GM06990 (cell line): Measurements from ENCODE around the gene COL6A3.
"Not testable (repeated sequence)": the region's sequence is repeated elsewhere in the genome, so short reads cannot be mapped to it uniquely, and the experiment has no call there.

Experiments
- DNase-seq: peaks from one replicate; pipeline ENCODE4 v3.0.0-alpha.2; 2011; ENCODE audit not compliant: insufficient read length; ENCODE audit errors: extremely low read depth
- H3K27me3 ChIP-seq: replicated peaks from 2 replicates; pipeline ENCODE4 v1.6.0; 2011; ENCODE audit warnings: low read length; ENCODE audit not compliant: control insufficient read depth, insufficient read depth
- H3K36me3 ChIP-seq: 2 replicates; pipeline ENCODE4 v1.5.1; 2011; ENCODE audit warnings: low read length; ENCODE audit not compliant: control insufficient read depth, insufficient read depth
- H3K4me3 ChIP-seq: replicated peaks from 2 replicates; pipeline ENCODE4 v1.5.1; 2011; ENCODE audit warnings: low read depth, mild to moderate bottlenecking, control low read depth, low read length
- TF ChIP-seq, protein P1 (sequence below): IDR thresholded peaks from 2 replicates; pipeline ENCODE4 v1.5.1; 2011; ENCODE audit warnings: low read length, control low read depth, mild to moderate bottlenecking, inconsistent platforms; ENCODE audit not compliant: insufficient read depth, poor library complexity, severe bottlenecking

Gene COL6A3

DNA sequence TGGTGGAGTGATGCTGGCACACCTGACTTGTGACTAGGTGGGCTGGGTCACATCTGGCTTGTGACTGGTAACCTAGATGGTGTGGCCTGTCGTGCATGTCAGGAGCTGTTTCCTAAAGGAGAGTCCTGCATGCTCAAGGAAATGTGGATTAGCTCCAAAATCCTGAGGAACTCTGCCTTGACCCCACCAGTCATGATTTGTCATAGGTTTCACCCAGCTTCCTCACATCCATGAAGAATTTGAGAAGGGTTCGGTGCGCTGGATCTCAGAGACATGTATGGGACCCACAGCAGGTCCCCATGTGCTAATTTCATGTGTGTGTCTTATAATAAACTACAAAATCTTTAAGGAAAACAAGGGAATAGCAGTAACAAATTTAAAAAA lies 107.2 kb downstream of the COL6A3 start:
- Histone ChIP-seq H3K27me3 (no peaks in the 10 kb centered on the region; the same call in 1 of the 2 replicates), H3K4me3 (no peak overlapping the region), H3K36me3 (no peaks in the 10 kb centered on the region)
- no peak for DNase-seq
- TF ChIP-seq, protein P1, sequence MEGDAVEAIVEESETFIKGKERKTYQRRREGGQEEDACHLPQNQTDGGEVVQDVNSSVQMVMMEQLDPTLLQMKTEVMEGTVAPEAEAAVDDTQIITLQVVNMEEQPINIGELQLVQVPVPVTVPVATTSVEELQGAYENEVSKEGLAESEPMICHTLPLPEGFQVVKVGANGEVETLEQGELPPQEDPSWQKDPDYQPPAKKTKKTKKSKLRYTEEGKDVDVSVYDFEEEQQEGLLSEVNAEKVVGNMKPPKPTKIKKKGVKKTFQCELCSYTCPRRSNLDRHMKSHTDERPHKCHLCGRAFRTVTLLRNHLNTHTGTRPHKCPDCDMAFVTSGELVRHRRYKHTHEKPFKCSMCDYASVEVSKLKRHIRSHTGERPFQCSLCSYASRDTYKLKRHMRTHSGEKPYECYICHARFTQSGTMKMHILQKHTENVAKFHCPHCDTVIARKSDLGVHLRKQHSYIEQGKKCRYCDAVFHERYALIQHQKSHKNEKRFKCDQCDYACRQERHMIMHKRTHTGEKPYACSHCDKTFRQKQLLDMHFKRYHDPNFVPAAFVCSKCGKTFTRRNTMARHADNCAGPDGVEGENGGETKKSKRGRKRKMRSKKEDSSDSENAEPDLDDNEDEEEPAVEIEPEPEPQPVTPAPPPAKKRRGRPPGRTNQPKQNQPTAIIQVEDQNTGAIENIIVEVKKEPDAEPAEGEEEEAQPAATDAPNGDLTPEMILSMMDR: no peak

DNA sequence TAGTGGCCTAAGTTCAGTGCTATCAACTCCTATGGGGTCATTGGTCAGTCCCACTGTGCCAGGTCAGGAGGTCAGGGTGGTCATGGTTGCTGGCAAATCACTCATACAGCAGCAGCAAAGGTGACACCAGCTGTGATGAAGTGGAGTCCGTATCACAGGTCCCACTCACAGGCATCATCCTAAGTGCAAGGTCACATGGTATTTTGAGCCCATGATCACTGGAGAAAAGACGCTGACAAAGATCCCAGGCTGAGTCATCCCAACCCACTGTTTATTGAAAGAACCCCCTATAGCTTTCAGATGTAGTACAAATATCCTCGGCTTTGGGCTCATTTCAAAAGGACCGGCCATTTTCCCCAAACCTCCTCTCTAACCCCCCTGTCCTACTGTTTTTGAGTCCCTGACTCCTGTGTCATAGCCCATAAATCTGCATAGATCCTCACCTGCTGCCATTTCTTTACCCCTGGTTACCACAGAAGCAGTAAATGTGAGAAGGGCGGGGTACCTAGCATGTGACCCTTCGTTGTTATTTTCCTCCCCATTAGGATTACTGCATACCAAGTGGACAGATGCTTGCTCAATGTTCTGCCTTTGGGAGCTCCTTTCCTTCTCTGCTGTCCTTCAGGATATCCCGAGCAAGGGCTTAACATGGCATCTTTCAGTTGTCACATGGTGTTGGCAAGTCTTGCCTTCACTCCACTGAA lies 107.7 kb downstream of the COL6A3 start:
- Histone ChIP-seq H3K4me3 (no peak overlapping the region), H3K27me3 (no peaks in the 10 kb centered on the region; the same call in 1 of the 2 replicates), H3K36me3 (no peaks in the 10 kb centered on the region)
- DNase-seq: no peak
- TF ChIP-seq, protein P1: no peak

- Histone ChIP-seq H3K36me3 (no peaks in the 10 kb centered on the region), H3K4me3 (no peak overlapping the region), H3K27me3 (no peaks in the 10 kb centered on the region; the same call in 1 of the 2 replicates)
- TF ChIP-seq, protein P1: no peak
- DNase-seq: no peak
Measured at GRCh38 chr2:237305579-237305978, 108.4 kb downstream of the COL6A3 start.

DNA sequence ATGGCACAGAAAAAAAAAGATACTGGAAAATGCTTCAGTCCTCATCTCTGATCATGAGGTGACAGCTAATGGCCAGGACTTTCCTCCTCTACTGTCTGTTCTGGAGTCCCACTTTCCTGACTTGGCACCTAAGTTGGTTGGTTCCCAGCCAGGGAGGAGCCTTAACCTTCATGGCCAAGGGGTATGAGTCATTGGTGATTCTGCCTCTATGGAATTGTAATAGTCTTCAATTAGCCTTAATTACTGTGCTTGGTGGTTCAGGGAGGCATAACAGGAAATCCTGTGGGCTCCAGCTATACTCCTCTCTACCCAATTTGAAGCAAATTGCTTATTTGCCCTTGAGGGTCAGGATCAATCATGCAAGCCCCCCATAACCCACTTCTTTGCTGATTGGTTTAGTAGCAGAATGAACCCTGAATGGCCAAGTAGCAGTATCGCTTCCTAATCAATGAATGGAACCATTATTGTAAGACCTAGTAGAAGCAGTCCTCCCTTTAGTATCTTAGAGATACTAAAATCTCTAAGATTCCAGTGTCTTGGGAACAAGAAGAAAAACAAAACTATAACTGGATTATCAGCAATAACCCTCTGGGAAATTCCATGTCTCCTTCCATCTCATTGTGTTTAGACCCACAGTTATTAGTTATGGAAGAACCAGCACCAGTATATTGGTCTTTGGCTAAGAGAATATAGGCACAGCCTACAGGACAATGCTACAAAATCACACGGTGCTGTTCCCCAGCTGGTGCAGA lies 109.0 kb downstream of the COL6A3 start:
- no peak for DNase-seq
- TF ChIP-seq, protein P1: no peak
- Histone ChIP-seq H3K36me3 (no peaks in the 10 kb centered on the region), H3K27me3 (no peaks in the 10 kb centered on the region), H3K4me3 (no peak overlapping the region)

GRCh38 chr2:237303244-237303643 lies 110.7 kb downstream of the COL6A3 start:
- not testable (repeated sequence) for H3K36me3 ChIP-seq, DNase-seq, H3K4me3 ChIP-seq, H3K27me3 ChIP-seq

GRCh38 chr2:237301595-237301994 lies 112.4 kb downstream of the COL6A3 start:
- no peak overlapping the region for H3K4me3 ChIP-seq
- DNase-seq: no peak

More at GRCh38 chr2:237301595-237301994, 112.4 kb downstream of the COL6A3 start:
- Histone ChIP-seq H3K27me3 (no peaks in the 10 kb centered on the region), H3K36me3 (no peaks in the 10 kb centered on the region)
- TF ChIP-seq, protein P1: no peak
